ENCODE measurements around the gene YPEL5. TPM values are rescaled to one million over a fixed set of nuclear protein-coding genes. Genes with fewer than 3 reads are reported as not detected.

Gene YPEL5
- total RNA-seq, 2 donors from 2014 or later: 81.8 to 123 TPM

DNA sequence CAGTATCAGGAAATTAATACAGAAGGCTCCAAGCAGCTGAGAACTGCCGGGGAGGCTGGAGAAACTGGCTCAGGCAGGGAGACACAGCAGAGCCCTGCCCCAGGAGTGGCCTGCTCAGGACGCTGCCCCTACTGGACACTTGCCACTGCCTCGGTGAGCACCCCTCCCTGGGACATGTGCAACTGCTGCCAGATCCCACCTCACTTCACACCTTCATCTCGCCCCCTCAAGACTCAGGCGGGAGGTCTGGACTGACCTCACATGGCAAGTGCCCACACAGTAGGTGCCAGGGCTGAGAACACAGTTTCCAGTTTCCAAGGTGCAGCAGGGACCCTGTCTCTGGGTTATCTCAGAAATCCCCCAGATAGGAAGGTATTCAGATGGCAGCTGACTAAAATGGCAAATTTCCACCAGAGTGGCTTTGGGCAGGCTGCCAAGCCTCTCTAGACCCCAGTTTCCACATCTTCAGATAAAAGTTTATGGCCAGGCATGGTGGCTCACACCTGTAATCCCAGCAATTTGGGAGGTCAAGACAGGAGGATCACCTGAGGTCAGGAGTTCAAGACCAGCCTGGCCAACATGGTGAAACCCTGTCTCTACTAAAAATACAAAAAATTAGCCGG, 50.9 kb downstream of the YPEL5 start:
- DNase-seq (ENCODE audit: low spot score): no peak
- TF ChIP-seq POLR2A (IDR thresholded peaks at IDR 0.05) (no peak), POLR2AphosphoS5 (IDR thresholded peaks at IDR 0.05) (no peak)
- Histone ChIP-seq H3K27ac (no peak overlapping the region), H3K4me1 (replicated peaks) (no peaks in the 10 kb centered on the region), H3K36me3 (no peaks in the 10 kb centered on the region), H3K27me3 (replicated peaks; ENCODE audit: insufficient read depth) (no peaks in the 10 kb centered on the region), H3K4me3 (no peak overlapping the region), H3K9me3 (no peaks in the 10 kb centered on the region)
- intact Hi-C loops (cut with DNase I): no loop called here
- WGBS: 73% methylated on average over 6 of the region's 6 CpGs

DNA sequence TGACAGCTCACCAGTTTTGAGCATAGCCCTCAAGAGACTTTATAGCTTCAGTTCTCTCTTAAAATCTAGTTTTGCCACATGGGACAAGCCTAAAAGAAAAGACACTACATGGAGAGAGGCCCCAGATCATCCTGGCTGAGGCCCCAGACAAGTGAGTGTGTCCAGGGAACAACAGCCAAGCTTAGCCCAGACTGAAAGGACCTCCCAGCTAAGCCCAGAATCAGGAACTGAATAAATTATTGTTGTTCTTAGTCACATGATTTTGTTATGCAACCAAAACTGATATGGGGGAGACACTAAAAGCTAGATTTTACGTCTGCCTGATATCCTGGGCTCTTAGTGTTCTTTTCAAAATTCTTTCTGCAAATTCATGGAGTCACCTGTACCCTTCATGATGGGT, 55.2 kb downstream of the YPEL5 start:
- no peak overlapping the region for H3K4me3 ChIP-seq
- no peaks in the 10 kb centered on the region for H3K27me3 ChIP-seq (replicated peaks; ENCODE audit: insufficient read depth)
- no peaks in the 10 kb centered on the region for H3K36me3 ChIP-seq
- no peak for DNase-seq (ENCODE audit: low spot score)
- WGBS: 30% methylated on average over 1 of the region's 1 CpG
- H3K27ac ChIP-seq: no peak overlapping the region
- intact Hi-C loops (cut with DNase I): no loop called here
- H3K4me1 ChIP-seq (replicated peaks): no peaks in the 10 kb centered on the region
- no peak for TF ChIP-seq POLR2AphosphoS5 (IDR thresholded peaks at IDR 0.05)
- TF ChIP-seq, protein P1, sequence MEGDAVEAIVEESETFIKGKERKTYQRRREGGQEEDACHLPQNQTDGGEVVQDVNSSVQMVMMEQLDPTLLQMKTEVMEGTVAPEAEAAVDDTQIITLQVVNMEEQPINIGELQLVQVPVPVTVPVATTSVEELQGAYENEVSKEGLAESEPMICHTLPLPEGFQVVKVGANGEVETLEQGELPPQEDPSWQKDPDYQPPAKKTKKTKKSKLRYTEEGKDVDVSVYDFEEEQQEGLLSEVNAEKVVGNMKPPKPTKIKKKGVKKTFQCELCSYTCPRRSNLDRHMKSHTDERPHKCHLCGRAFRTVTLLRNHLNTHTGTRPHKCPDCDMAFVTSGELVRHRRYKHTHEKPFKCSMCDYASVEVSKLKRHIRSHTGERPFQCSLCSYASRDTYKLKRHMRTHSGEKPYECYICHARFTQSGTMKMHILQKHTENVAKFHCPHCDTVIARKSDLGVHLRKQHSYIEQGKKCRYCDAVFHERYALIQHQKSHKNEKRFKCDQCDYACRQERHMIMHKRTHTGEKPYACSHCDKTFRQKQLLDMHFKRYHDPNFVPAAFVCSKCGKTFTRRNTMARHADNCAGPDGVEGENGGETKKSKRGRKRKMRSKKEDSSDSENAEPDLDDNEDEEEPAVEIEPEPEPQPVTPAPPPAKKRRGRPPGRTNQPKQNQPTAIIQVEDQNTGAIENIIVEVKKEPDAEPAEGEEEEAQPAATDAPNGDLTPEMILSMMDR (IDR thresholded peaks at IDR 0.05): no peak
- no peak for TF ChIP-seq POLR2A (IDR thresholded peaks at IDR 0.05)
- H3K9me3 ChIP-seq: no peaks in the 10 kb centered on the region

DNA sequence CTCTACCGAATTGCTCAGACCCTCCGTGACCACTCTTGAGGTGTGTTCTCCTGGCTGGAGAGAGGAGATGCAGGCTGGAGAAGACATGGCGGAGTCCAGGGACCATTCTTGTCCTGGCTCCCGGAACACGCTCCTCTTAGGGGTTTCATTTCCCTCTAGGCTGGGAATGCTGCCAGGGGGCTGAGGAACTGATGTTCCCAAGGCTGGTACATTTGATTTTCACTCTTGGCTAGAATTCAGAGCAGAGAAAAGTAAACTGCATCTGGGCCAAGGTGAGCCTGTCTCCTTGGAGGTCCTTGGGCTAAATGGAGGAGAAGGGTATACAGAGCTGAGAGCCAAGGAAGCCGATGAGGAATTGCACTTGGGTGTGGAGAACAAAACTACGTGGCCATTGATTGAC, 56.3 kb downstream of the YPEL5 start:
- no peak overlapping the region for H3K27ac ChIP-seq
- no peaks in the 10 kb centered on the region for H3K27me3 ChIP-seq (replicated peaks; ENCODE audit: insufficient read depth)
- no peaks in the 10 kb centered on the region for H3K9me3 ChIP-seq
- intact Hi-C loops (cut with DNase I): no loop called here
- TF ChIP-seq POLR2A (IDR thresholded peaks at IDR 0.05) (no peak), POLR2AphosphoS5 (IDR thresholded peaks at IDR 0.05) (no peak)
- TF ChIP-seq, protein P1 (IDR thresholded peaks at IDR 0.05): no peak
- H3K4me3 ChIP-seq: no peak overlapping the region
- 59% methylated on average over 7 of the region's 7 CpGs for WGBS
- no peaks in the 10 kb centered on the region for H3K36me3 ChIP-seq
- DNase-seq (ENCODE audit: low spot score): no peak
- H3K4me1 ChIP-seq (replicated peaks): no peaks in the 10 kb centered on the region

DNA sequence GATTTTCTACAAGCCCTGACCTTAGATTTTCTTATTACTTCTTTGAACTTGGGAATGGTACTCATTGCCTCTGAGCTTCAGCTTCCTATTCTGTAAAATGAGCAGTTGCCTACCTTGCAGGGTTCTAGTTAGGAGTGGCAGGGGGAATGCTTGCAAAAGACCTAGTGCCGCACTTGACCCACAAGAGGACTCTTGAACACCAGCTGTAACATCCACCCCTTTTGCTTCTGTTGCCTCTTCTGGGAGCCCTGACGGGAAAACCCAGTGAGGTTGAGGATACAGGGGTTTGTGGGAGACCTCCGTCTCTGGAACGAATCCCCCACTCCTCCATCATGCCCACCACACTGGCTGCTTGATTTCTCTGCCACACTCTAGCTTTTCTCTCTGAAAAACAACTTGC, 57.5 kb downstream of the YPEL5 start:
- TF ChIP-seq POLR2A (IDR thresholded peaks at IDR 0.05) (no peak), POLR2AphosphoS5 (IDR thresholded peaks at IDR 0.05) (no peak)
- TF ChIP-seq, protein P1 (IDR thresholded peaks at IDR 0.05): no peak
- no peak overlapping the region for H3K4me3 ChIP-seq
- no peaks in the 10 kb centered on the region for H3K9me3 ChIP-seq
- DNase-seq (ENCODE audit: low spot score): no peak
- no peak overlapping the region for H3K27ac ChIP-seq
- H3K27me3 ChIP-seq (replicated peaks; ENCODE audit: insufficient read depth): no peaks in the 10 kb centered on the region
- H3K4me1 ChIP-seq (replicated peaks): no peaks in the 10 kb centered on the region
- no peaks in the 10 kb centered on the region for H3K36me3 ChIP-seq
- intact Hi-C loops (cut with DNase I): no loop called here
- WGBS: 97% methylated on average over 4 of the region's 4 CpGs

DNA sequence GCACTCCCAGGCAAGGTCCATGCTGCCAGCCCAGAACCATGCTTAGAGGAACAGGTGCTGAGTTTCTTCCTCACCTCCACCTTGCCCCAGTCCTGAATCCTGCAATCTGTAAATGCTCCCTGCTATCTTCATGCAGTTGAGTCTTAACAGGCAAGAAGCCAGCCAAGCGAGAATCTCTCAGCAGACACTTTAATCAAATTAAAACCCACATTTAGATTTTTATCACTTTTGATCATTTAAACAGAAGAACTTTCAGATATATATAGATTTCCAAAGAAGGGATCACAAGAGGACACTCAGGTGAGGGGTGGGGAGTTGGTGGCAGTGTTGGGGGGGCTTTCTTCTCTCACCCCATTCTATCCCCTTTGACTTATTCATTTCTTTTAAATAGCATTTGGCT, 58.6 kb downstream of the YPEL5 start:
- intact Hi-C loops (cut with DNase I): loop anchor here (5.0 kb wide), 1 partner anchor 38 kb away; no protein-coding TSS in a partner anchor

More for the DNA sequence above, 58.6 kb downstream of the YPEL5 start:
- H3K4me1 ChIP-seq (replicated peaks): no peaks in the 10 kb centered on the region
- H3K36me3 ChIP-seq: no peaks in the 10 kb centered on the region
- no peak overlapping the region for H3K4me3 ChIP-seq
- H3K27ac ChIP-seq: no peak overlapping the region
- no peaks in the 10 kb centered on the region for H3K9me3 ChIP-seq
- no peaks in the 10 kb centered on the region for H3K27me3 ChIP-seq (replicated peaks; ENCODE audit: insufficient read depth)
- no peak for DNase-seq (ENCODE audit: low spot score)
- TF ChIP-seq POLR2AphosphoS5 (IDR thresholded peaks at IDR 0.05) (no peak), POLR2A (IDR thresholded peaks at IDR 0.05) (no peak)
- TF ChIP-seq, protein P1 (IDR thresholded peaks at IDR 0.05): no peak
- WGBS: 90% methylated on average over 1 of the region's 1 CpG
